Ishikawa (cell line): ENCODE measurements around the gene RIMS4.

Experiments used
- FOXM1 ChIP-seq: IDR thresholded peaks from 2 replicates; pipeline ENCODE4 v1.6.1; 2012; ENCODE audit warnings: low read depth, borderline replicate concordance
- TEAD4 ChIP-seq: IDR thresholded peaks from 2 replicates; pipeline ENCODE4 v1.6.1; 2012

- TF ChIP-seq FOXM1 (no peak), TEAD4 (no peak)
Observed at GRCh38 chr20:44756011-44756688, 54.2 kb downstream of the RIMS4 start.
